Vagina (tissue), 2 donors: Measurements from ENCODE around the gene DDA1.
A peak's percentile ranks its signal among the peaks of the same experiment; 100 is the strongest.

Experiments used
- POLR2AphosphoS5 ChIP-seq, 2 donors: sonication (generic); formaldehyde crosslinking; IDR thresholded peaks; one replicate each; pipeline ENCODE4 v1.9.0; 2017; ENCODE audit warnings: antibody characterized with exemption in 2 of 2, mild to moderate bottlenecking in 2 of 2, low read depth in 1 of 2; ENCODE audit not compliant: insufficient read depth in 1 of 2
- TF ChIP-seq, protein P1 (sequence below), 3 experiments: fragments of 450-650 bp in 2 of 3; fragments of 200-600 bp in 1 of 3; sonication (generic) in 1 of 3; IDR thresholded peaks; one replicate each; pipeline ENCODE4 v1.5.1; 2017 to 2019; ENCODE audit warnings: antibody characterized with exemption in 3 of 3, mild to moderate bottlenecking in 2 of 3, moderate library complexity in 2 of 3

DNA sequence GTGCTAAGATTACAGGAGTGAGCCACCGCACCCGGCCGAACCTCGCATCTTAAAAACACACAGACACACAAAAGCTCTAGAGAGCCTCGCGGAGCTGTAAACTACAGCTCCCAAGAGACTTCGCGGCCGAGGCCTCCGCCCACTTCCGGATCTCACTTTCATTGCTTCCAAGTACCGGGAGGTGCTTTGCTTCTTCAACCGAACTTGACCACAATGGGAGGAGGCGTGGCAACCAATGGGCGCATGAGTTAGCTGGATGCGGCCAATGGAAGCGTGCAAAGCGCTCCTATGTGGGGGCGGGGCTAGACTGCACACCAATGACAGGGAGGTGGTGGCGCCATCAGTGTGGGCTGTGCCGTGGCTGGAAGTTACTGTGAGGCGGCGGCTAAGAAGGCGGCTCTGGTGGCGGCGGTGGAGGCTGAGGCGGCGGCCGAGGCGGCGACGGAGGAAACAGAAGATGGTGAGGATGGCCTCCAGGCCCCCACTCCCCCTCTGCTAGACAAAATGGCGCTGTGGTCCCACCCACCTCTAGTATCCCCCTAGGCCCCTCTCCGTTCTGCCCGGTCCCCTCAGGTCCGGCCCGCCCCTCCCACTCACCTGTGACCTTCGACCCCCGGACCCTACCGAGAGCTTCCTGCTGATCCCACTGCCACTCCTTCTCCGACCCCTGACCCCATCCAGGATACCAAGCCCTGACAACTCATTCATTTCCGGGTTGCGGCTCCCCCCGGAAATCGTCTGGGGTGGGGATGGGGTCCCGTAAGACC is at the start of gene DDA1:
- TF ChIP-seq POLR2AphosphoS5 (IDR thresholded peaks at IDR 0.05; ENCODE audit: insufficient read depth in 1 of 2, low read depth in 1 of 2) = peak; percentile 80 to 98
- TF ChIP-seq, protein P1, sequence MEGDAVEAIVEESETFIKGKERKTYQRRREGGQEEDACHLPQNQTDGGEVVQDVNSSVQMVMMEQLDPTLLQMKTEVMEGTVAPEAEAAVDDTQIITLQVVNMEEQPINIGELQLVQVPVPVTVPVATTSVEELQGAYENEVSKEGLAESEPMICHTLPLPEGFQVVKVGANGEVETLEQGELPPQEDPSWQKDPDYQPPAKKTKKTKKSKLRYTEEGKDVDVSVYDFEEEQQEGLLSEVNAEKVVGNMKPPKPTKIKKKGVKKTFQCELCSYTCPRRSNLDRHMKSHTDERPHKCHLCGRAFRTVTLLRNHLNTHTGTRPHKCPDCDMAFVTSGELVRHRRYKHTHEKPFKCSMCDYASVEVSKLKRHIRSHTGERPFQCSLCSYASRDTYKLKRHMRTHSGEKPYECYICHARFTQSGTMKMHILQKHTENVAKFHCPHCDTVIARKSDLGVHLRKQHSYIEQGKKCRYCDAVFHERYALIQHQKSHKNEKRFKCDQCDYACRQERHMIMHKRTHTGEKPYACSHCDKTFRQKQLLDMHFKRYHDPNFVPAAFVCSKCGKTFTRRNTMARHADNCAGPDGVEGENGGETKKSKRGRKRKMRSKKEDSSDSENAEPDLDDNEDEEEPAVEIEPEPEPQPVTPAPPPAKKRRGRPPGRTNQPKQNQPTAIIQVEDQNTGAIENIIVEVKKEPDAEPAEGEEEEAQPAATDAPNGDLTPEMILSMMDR (IDR thresholded peaks at IDR 0.05) = no peak
